HL-60 (cell line): ENCODE data around the gene LRRC4B.

ENCODE experiments used
- POLR2AphosphoS5 ChIP-seq: IDR thresholded peaks from 2 replicates; pipeline ENCODE4 v1.6.1; 2012; ENCODE audit warnings: low read depth
- TF ChIP-seq, protein P1 (sequence below): IDR thresholded peaks from one replicate; pipeline ENCODE4 v1.5.1; 2011; ENCODE audit warnings: low read length, control low read depth, inconsistent platforms; ENCODE audit not compliant: insufficient read depth

DNA sequence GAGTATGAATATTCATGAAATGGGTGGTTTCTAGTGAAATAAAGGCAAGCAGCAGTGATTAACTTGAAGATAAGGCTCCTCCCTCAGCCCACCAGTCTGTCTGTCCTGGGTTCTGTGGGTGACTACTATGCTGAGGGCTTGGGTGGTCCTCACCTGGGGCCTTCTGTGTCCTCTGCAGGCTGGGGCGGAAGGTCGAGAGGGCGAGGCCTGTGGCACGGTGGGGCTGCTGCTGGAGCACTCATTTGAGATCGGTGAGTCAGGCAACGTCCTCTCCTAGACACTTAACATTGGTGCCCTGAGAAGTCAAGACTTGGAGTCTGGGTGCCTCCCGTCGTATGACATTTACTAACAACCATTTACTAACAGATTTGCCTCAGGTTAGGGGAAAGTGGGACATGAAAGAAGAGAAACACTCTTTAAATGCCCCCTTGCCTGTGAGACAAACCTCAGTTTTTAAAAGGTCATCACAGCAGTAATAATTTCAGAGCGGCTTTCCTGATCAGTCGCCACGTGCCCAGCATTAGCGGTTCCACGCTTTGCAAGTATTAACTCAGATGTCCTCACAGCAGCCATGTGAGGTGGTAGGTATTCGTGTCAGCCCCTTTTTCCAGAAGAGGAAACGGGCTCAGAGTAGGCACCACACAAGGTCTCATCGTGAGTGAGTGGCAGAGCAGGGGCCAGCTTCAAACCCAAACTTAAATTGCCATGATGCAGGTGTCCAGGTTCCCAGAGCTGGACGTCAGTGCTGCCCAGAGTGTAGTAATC lies 90.3 kb downstream of the LRRC4B start:
- TF ChIP-seq, protein P1, sequence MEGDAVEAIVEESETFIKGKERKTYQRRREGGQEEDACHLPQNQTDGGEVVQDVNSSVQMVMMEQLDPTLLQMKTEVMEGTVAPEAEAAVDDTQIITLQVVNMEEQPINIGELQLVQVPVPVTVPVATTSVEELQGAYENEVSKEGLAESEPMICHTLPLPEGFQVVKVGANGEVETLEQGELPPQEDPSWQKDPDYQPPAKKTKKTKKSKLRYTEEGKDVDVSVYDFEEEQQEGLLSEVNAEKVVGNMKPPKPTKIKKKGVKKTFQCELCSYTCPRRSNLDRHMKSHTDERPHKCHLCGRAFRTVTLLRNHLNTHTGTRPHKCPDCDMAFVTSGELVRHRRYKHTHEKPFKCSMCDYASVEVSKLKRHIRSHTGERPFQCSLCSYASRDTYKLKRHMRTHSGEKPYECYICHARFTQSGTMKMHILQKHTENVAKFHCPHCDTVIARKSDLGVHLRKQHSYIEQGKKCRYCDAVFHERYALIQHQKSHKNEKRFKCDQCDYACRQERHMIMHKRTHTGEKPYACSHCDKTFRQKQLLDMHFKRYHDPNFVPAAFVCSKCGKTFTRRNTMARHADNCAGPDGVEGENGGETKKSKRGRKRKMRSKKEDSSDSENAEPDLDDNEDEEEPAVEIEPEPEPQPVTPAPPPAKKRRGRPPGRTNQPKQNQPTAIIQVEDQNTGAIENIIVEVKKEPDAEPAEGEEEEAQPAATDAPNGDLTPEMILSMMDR, result no peak
- TF ChIP-seq POLR2AphosphoS5, result no peak
